IMR-90 (cell line): ENCODE data around the gene CCDC120. TPM values are rescaled to one million over a fixed set of nuclear protein-coding genes. Genes with fewer than 3 reads are reported as not detected.

ENCODE experiments used
- ATAC-seq: fragments of 200-7000 bp; cut with Tn5 transposase; 2 replicates; pipeline ENCODE4 v1.9.1; 2020; ENCODE audit warnings: low read depth, mild to moderate bottlenecking, moderate library complexity
- BruUV-seq: library from RNA; stranded (reverse); fragments of 400-500 nt; replicated peaks from 2 replicates; lab custom pipeline; 2021; lab: Mats Ljungman, UMichigan
- CTCF ChIA-PET: fragments of 300-600 bp; formaldehyde crosslinking; extraction: SDS; loops from one replicate; lab custom pipeline; 2021; ENCODE audit warnings: antibody characterized with exemption; lab: Yijun Ruan, JAX
- POLR2A ChIA-PET: fragments of 300-600 bp; sonication (Branson Sonifier 250); formaldehyde crosslinking; loops from one replicate; lab custom pipeline; 2022; ENCODE audit warnings: antibody characterized with exemption; ENCODE audit not compliant: unreplicated experiment; lab: Charles Lee
- DNase-seq: peaks from one replicate; pipeline ENCODE4 v3.0.0; 2013
- H2AFZ ChIP-seq: replicated peaks from 2 replicates; pipeline ENCODE3; 2013; ENCODE audit warnings: low read length, mild to moderate bottlenecking; ENCODE audit not compliant: poor library complexity
- H2AK5ac ChIP-seq: 2 replicates; pipeline ENCODE4 v1.6.1; 2013; ENCODE audit warnings: low read depth, low read length, inconsistent platforms
- H2AK9ac ChIP-seq: replicated peaks from 2 replicates; pipeline ENCODE3; 2013; ENCODE audit warnings: mild to moderate bottlenecking, low read depth, low read length, moderate library complexity; ENCODE audit not compliant: poor library complexity
- H2BK120ac ChIP-seq: 2 replicates; pipeline ENCODE4 v1.6.1; 2013; ENCODE audit warnings: low read depth, low read length, inconsistent platforms
- H2BK15ac ChIP-seq: 3 replicates; pipeline ENCODE4 v1.6.1; 2013; ENCODE audit warnings: low read depth, low read length, inconsistent platforms
- H2BK20ac ChIP-seq: 2 replicates; pipeline ENCODE4 v1.6.1; 2013; ENCODE audit warnings: low read depth, mild to moderate bottlenecking, inconsistent platforms, low read length, moderate library complexity
- H2BK5ac ChIP-seq: 2 replicates; pipeline ENCODE4 v1.6.1; 2013; ENCODE audit warnings: mild to moderate bottlenecking, low read depth, low read length, inconsistent platforms; ENCODE audit not compliant: poor library complexity, severe bottlenecking
- H3K14ac ChIP-seq: replicated peaks from 2 replicates; pipeline ENCODE4 v1.6.1; 2013; ENCODE audit warnings: low read depth, low read length, inconsistent platforms
- H3K18ac ChIP-seq: 2 replicates; pipeline ENCODE4 v1.6.1; 2013; ENCODE audit warnings: low read depth, low read length, control low read depth
- H3K23ac ChIP-seq: 2 replicates; pipeline ENCODE4 v1.6.1; 2013; ENCODE audit warnings: low read depth, low read length, inconsistent platforms
- H3K27ac ChIP-seq: 2 replicates; pipeline ENCODE4 v1.5.1; 2013; ENCODE audit warnings: mild to moderate bottlenecking, control low read depth, low read length; ENCODE audit not compliant: insufficient read depth
- H3K27me3 ChIP-seq: 2 replicates; pipeline ENCODE4 v1.6.1; 2013; ENCODE audit warnings: low read length; ENCODE audit not compliant: control insufficient read depth, insufficient read depth
- H3K36me3 ChIP-seq: 2 replicates; pipeline ENCODE4 v1.6.1; 2013; ENCODE audit warnings: low read length, mixed read lengths; ENCODE audit not compliant: control insufficient read depth, insufficient read depth
- H3K4ac ChIP-seq: 2 replicates; pipeline ENCODE4 v1.6.1; 2013; ENCODE audit warnings: low read depth, low read length, inconsistent platforms
- H3K4me1 ChIP-seq: 2 replicates; pipeline ENCODE4 v1.6.1; 2013; ENCODE audit warnings: low read length, mixed read lengths; ENCODE audit not compliant: control insufficient read depth, insufficient read depth
- H3K4me2 ChIP-seq: 2 replicates; pipeline ENCODE4 v1.6.1; 2013; ENCODE audit warnings: low read depth, mild to moderate bottlenecking, control low read depth, low read length, moderate library complexity
- H3K4me3 ChIP-seq: 2 replicates; pipeline ENCODE4 v1.5.1; 2013; ENCODE audit warnings: low read depth, mild to moderate bottlenecking, control low read depth, low read length, moderate library complexity; ENCODE audit not compliant: insufficient read depth
- H3K56ac ChIP-seq: 2 replicates; pipeline ENCODE4 v1.6.1; 2013; ENCODE audit warnings: low read length, inconsistent platforms; ENCODE audit not compliant: insufficient read depth; ENCODE audit errors: extremely low read depth
- H3K79me1 ChIP-seq, 2 experiments: 2 replicates each; pipeline ENCODE4 v1.6.1; 2013; ENCODE audit warnings: low read length in 2 of 2, inconsistent platforms in 1 of 2, low read depth in 1 of 2
- H3K9ac ChIP-seq: 2 replicates; pipeline ENCODE4 v1.6.1; 2013; ENCODE audit warnings: low read depth, low read length, control low read depth
- H3K9me1 ChIP-seq: 2 replicates; pipeline ENCODE4 v1.6.1; 2013; ENCODE audit warnings: low read length, inconsistent platforms; ENCODE audit not compliant: insufficient read depth
- H3K9me3 ChIP-seq: 2 replicates; pipeline ENCODE4 v1.6.1; 2013; ENCODE audit warnings: low read length; ENCODE audit not compliant: control insufficient read depth, insufficient read depth
- H4K20me1 ChIP-seq: 2 replicates; pipeline ENCODE4 v1.6.1; 2013; ENCODE audit warnings: low read length, inconsistent platforms; ENCODE audit not compliant: insufficient read depth
- H4K5ac ChIP-seq: 2 replicates; pipeline ENCODE4 v1.6.1; 2013; ENCODE audit warnings: mild to moderate bottlenecking, low read depth, low read length, control low read depth
- H4K8ac ChIP-seq, 2 experiments: 2 replicates each; pipeline ENCODE4 v1.6.1; 2013; ENCODE audit warnings: low read depth in 2 of 2, low read length in 2 of 2, control low read depth in 1 of 2, inconsistent platforms in 1 of 2
- H4K91ac ChIP-seq: 2 replicates; pipeline ENCODE4 v1.6.1; 2013; ENCODE audit warnings: low read depth, low read length, inconsistent platforms; ENCODE audit not compliant: insufficient read depth
- CEBPB ChIP-seq: IDR thresholded peaks from 2 replicates; pipeline ENCODE4 v1.6.1; 2012; ENCODE audit warnings: low read depth, low read length, improper control_type of control experiment
- CTCF ChIP-seq: conservative IDR thresholded peaks from 2 replicates; pipeline ENCODE4 v1.5.1; 2012; ENCODE audit warnings: mild to moderate bottlenecking, low read depth, low read length, improper control_type of control experiment
- FOS ChIP-seq: fragments of 150-350 bp; IDR thresholded peaks from 2 replicates; pipeline ENCODE4 v1.6.1; 2016; ENCODE audit warnings: low read depth, low read length
- MAFK ChIP-seq: IDR thresholded peaks from 2 replicates; pipeline ENCODE4 v1.6.1; 2012; ENCODE audit warnings: low read depth, low read length, improper control_type of control experiment
- MXI1 ChIP-seq: IDR thresholded peaks from 2 replicates; pipeline ENCODE4 v1.6.1; 2012; ENCODE audit warnings: low read depth, mild to moderate bottlenecking, low read length, moderate library complexity, borderline replicate concordance
- POLR2A ChIP-seq: IDR thresholded peaks from 2 replicates; pipeline ENCODE4 v1.6.1; 2012; ENCODE audit warnings: mild to moderate bottlenecking, low read depth, low read length
- RAD21 ChIP-seq: IDR thresholded peaks from 2 replicates; pipeline ENCODE4 v1.6.1; 2012; ENCODE audit warnings: low read length, improper control_type of control experiment
- RCOR1 ChIP-seq: IDR thresholded peaks from 2 replicates; pipeline ENCODE4 v1.6.1; 2012; ENCODE audit warnings: mild to moderate bottlenecking, low read length, improper control_type of control experiment; ENCODE audit not compliant: insufficient replicate concordance
- RFX5 ChIP-seq: IDR thresholded peaks from 2 replicates; pipeline ENCODE4 v1.8.0; 2012; ENCODE audit warnings: low read depth, mild to moderate bottlenecking, low read length, moderate library complexity
- SMC3 ChIP-seq: fragments of 150-350 bp; IDR thresholded peaks from 2 replicates; pipeline ENCODE4 v1.6.1; 2016; ENCODE audit warnings: low read depth, mild to moderate bottlenecking, antibody characterized with exemption, low read length, moderate library complexity
- WGBS, 2 experiments: methylation state at CpG; one replicate each; pipeline versions ENCODE4 v1.1.5 to v1.1.7; 2013; ENCODE audit warnings: missing lambda C conversion rate in 2 of 2; ENCODE audit not compliant: insufficient read length in 1 of 2; ENCODE audit errors: extremely low coverage in 2 of 2; 5-methylcytosine and 5-hydroxymethylcytosine counted together
- dilution Hi-C: fragments of 300-500 bp; cut with HindIII; formaldehyde crosslinking; loops from one replicate; pipeline ENCODE4 v1.14.3; 2018; ENCODE audit warnings: low sequenced_read_pairs; ENCODE audit not compliant: unreplicated experiment
- in situ Hi-C: fragments of 300-500 bp; cut with MboI; formaldehyde crosslinking; loops from 3 replicates; pipeline ENCODE4 v1.14.3; 2019; ENCODE audit warnings: low sequenced_read_pairs, inconsistent platforms, mixed read lengths
- intact Hi-C: fragments of 100-400 bp; cut with micrococcal nuclease; formaldehyde crosslinking; loops from 2 replicates; pipeline ENCODE4 v1.10.0; 2022
- polyA plus RNA-seq, 3 experiments: library from polyadenylated mRNA; depleted of rRNA; stranded (reverse); fragments of >200 nt; gene quantifications; 2 replicates each; pipeline ENCODE4 v1.2.3, GENCODE V29; 2012; ENCODE audit warnings: low replicate concordance in 1 of 3
- total RNA-seq: library from RNA; depleted of rRNA; stranded (reverse); fragments of >200 nt; gene quantifications from 2 replicates; pipeline ENCODE4 v1.2.3, GENCODE V29; 2012

Gene CCDC120
- total and polyA plus RNA-seq, 2 of the 4 experiments (the other 2 are of a cell fraction): 0.18 to 2.0 TPM

GRCh38 chrX:49041744-49042580 lies 16.8 kb upstream of the CCDC120 start:
- TF ChIP-seq CEBPB (peak; percentile 45), RAD21 (no peak), RCOR1 (no peak), SMC3 (no peak), FOS (no peak), RFX5 (no peak), CTCF (0 out of 2 replicates have a peak, but pooled peaks have one; percentile 2), MXI1 (peak; percentile 83), MAFK (no peak), POLR2A (peak; percentile 34; the same call in 1 of the 2 replicates)
- H2AK5ac ChIP-seq: peak overlapping the region; percentile 95
- H2BK5ac ChIP-seq: peak overlapping the region; percentile 96
- H3K4me3 ChIP-seq: peak overlapping the region; percentile 60
- H4K91ac ChIP-seq: peak overlapping the region; percentile 98
- peak overlapping the region; percentile 99 for H3K56ac ChIP-seq
- 10% methylated on average over 2 of the region's 10 CpGs; no CpG with 5 or more reads in 1 of the 2 experiments for WGBS, 2 experiments
- peaks cover 0 to 30% of the 10 kb centered on the region in 2 experiments; a peak in 2 of 4 replicates for H3K79me1 ChIP-seq
- H3K4me1 ChIP-seq: peaks cover 16% of the 10 kb centered on the region
- peak overlapping the region; percentile 95 for H2BK120ac ChIP-seq
- in situ Hi-C loops: no loop called here
- dilution Hi-C loops: no loop called here
- CTCF ChIA-PET: no interaction called here
- H3K27me3 ChIP-seq: no peaks in the 10 kb centered on the region
- peak overlapping the region; percentile 100 for H3K23ac ChIP-seq
- peak overlapping the region; percentile 82 for H4K5ac ChIP-seq
- H3K9me1 ChIP-seq: no peaks in the 10 kb centered on the region
- BruUV-seq: TSS peak; percentile 42
- intact Hi-C loops: loop anchor here (5.0 kb wide), 1 partner anchor 125 kb away; the partner anchor contains the start of gene PIM2
- peak overlapping the region; percentile 96 for H3K14ac ChIP-seq
- H3K4me2 ChIP-seq: peak overlapping the region; percentile 94
- ATAC-seq: peak; percentile 1
- peak overlapping the region; percentile 77 for H3K18ac ChIP-seq
- POLR2A ChIA-PET: interaction anchor here (1.2 kb wide), 1 partner anchor 40 kb away, joined by 3 read pairs; the partner anchor contains the start of gene GRIPAP1
- H2AK9ac ChIP-seq: peak overlapping the region; percentile 99
- peak; percentile 73 for DNase-seq
- peak overlapping the region; percentile 66 for H2AFZ ChIP-seq
- H3K27ac ChIP-seq: peak overlapping the region; percentile 98
- H2BK20ac ChIP-seq: peak overlapping the region; percentile 36
- H3K36me3 ChIP-seq: peaks cover 27% of the 10 kb centered on the region
- no peaks in the 10 kb centered on the region for H3K9me3 ChIP-seq
- peak overlapping the region; percentile 100 for H3K4ac ChIP-seq
- peak overlapping the region; percentile 66; the same call in 2 of the 3 replicates for H2BK15ac ChIP-seq
- peak overlapping the region; percentile 84 to 93 for H4K8ac ChIP-seq
- H3K9ac ChIP-seq: peak overlapping the region; percentile 90
- no peaks in the 10 kb centered on the region for H4K20me1 ChIP-seq
